Measurements from ENCODE around the gene ZBTB3. TPM values are rescaled to one million over a fixed set of nuclear protein-coding genes. Genes with fewer than 3 reads are reported as not detected.

Gene ZBTB3
- total and polyA plus RNA-seq, 9 of the 15 experiments (the other 6 are each of a cell fraction or from before 2014, with no cell fraction given), result 1.9 to 10.0 (median 4.9) TPM

DNA sequence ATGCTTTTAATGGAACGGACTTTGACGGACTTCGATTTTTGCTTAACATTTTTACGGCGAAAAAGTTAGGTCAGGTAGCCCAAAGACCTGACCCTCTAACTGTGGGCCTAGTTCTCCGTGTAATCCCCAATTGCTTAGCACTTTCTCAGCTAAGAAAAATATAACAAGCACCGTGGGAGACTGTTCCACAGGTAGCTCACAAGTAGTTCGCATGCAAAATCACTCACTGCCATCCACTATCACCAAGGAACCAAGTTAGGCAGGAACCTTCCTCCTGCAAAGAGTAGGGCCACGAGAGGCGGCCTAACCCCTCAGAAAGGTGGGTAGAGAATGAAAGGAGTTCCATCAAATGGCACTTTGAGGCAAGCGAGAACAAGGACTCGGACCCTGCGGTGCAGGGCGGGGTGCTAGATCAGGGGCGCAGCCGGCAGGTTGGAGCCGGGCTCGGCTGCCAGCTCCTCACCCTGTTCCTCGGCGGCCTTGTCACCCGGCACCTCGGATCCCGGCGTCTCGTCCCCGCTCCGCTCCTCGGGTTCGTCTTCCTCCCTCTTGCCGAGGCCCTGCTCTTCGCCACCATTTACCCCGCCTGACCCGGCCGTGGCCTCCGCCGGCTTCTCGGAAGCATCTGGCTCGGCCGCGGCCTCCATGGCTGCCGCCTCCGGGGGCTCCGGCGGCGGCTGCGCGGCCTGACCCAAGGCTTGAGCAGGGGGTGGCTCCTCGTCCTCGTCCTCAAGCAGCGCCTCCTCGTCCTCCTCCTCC, 27.6 kb downstream of the ZBTB3 start (continued):
- TF ChIP-seq, protein P1, sequence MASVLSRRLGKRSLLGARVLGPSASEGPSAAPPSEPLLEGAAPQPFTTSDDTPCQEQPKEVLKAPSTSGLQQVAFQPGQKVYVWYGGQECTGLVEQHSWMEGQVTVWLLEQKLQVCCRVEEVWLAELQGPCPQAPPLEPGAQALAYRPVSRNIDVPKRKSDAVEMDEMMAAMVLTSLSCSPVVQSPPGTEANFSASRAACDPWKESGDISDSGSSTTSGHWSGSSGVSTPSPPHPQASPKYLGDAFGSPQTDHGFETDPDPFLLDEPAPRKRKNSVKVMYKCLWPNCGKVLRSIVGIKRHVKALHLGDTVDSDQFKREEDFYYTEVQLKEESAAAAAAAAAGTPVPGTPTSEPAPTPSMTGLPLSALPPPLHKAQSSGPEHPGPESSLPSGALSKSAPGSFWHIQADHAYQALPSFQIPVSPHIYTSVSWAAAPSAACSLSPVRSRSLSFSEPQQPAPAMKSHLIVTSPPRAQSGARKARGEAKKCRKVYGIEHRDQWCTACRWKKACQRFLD (CRISPR knock-in tag; IDR thresholded peaks at IDR 0.05), result no peak
- TF ChIP-seq NR1H2 (CRISPR knock-in tag; IDR thresholded peaks at IDR 0.05), result no peak
- TF ChIP-seq ZFX (CRISPR knock-in tag; IDR thresholded peaks at IDR 0.05), result 0 out of 2 replicates have a peak, but pooled peaks have one; percentile 36
- TF ChIP-seq, protein P2, sequence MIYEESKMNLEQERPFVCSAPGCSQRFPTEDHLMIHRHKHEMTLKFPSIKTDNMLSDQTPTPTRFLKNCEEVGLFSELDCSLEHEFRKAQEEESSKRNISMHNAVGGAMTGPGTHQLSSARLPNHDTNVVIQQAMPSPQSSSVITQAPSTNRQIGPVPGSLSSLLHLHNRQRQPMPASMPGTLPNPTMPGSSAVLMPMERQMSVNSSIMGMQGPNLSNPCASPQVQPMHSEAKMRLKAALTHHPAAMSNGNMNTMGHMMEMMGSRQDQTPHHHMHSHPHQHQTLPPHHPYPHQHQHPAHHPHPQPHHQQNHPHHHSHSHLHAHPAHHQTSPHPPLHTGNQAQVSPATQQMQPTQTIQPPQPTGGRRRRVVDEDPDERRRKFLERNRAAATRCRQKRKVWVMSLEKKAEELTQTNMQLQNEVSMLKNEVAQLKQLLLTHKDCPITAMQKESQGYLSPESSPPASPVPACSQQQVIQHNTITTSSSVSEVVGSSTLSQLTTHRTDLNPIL (CRISPR knock-in tag; IDR thresholded peaks at IDR 0.05), result no peak
- TF ChIP-seq ZNF561 (CRISPR knock-in tag; conservative IDR thresholded peaks at IDR 0.05), result no peak
- TF ChIP-seq HNRNPLL (IDR thresholded peaks at IDR 0.05; ENCODE audit: low read depth, low read length, poor library complexity, severe bottlenecking), result no peak
- peak; percentile 48 to 53; a peak in 2 of 4 replicates for TF ChIP-seq SIN3A (IDR thresholded peaks at IDR 0.05; ENCODE audit: borderline replicate concordance in 2 of 2, control insufficient read depth in 1 of 2, low read depth in 2 of 2, low read length in 2 of 2)
- TF ChIP-seq RBM25 (IDR thresholded peaks at IDR 0.05; ENCODE audit: low read depth, low read length, severe bottlenecking), result no peak

All from K562 (cell line).